Natural killer cell (primary cell): ENCODE results near the gene ASPA. TPM values are rescaled to one million over a fixed set of nuclear protein-coding genes. Genes with fewer than 3 reads are reported as not detected.

Experiments
- ATAC-seq, 3 donors: fragments of 150-1000 bp in 2 of 3; fragments of 200-7000 bp in 1 of 3; cut with Tn5 transposase; 1 replicate in 1 of 3; 2 replicates in 2 of 3; pipeline ENCODE4 v1.10.0; 2021; ENCODE audit warnings: mild to moderate bottlenecking in 2 of 3, moderate library complexity in 2 of 3
- DNase-seq, 2 donors: peaks; one replicate each; pipeline versions ENCODE4 v3.0.0 to v3.0.0-alpha.2; 2013 to 2021; ENCODE audit warnings: mixed read lengths in 1 of 2
- H3K27ac ChIP-seq: one replicate; pipeline ENCODE4 v1.5.1; 2013; ENCODE audit warnings: mild to moderate bottlenecking, low read length
- H3K27me3 ChIP-seq: one replicate; pipeline ENCODE4 v1.6.1; 2013; ENCODE audit warnings: low read length; ENCODE audit not compliant: control insufficient read depth, insufficient read depth
- H3K36me3 ChIP-seq: one replicate; pipeline ENCODE4 v1.6.1; 2013; ENCODE audit warnings: low read length; ENCODE audit not compliant: control insufficient read depth, insufficient read depth
- H3K4me1 ChIP-seq: one replicate; pipeline ENCODE4 v1.6.1; 2013; ENCODE audit warnings: low read length; ENCODE audit not compliant: control insufficient read depth, insufficient read depth
- H3K4me3 ChIP-seq: one replicate; pipeline ENCODE4 v1.5.1; 2013; ENCODE audit warnings: low read length
- H3K9me3 ChIP-seq: one replicate; pipeline ENCODE4 v1.6.1; 2013; ENCODE audit warnings: low read length; ENCODE audit not compliant: control insufficient read depth, insufficient read depth
- H3K27ac Mint-ChIP-seq, 2 donors: one replicate each; pipeline ENCODE4 v1.8.0; 2022; ENCODE audit warnings: mild to moderate bottlenecking in 2 of 2, mixed read lengths in 2 of 2, moderate library complexity in 1 of 2
- H3K27me3 Mint-ChIP-seq, 2 donors: one replicate each; pipeline ENCODE4 v1.8.0; 2022; ENCODE audit warnings: low read depth in 2 of 2, mixed read lengths in 2 of 2
- H3K36me3 Mint-ChIP-seq: one replicate; pipeline ENCODE4 v1.8.0; 2022; ENCODE audit warnings: mixed read lengths
- H3K4me1 Mint-ChIP-seq, 2 donors: one replicate each; pipeline ENCODE4 v1.8.0; 2022; ENCODE audit warnings: mixed read lengths in 2 of 2
- H3K4me3 Mint-ChIP-seq: one replicate; pipeline ENCODE4 v1.8.0; 2022; ENCODE audit warnings: mild to moderate bottlenecking, moderate library complexity, mixed read lengths
- H3K9me3 Mint-ChIP-seq, 2 donors: one replicate each; pipeline ENCODE4 v1.8.0; 2022; ENCODE audit warnings: mixed read lengths in 2 of 2
- WGBS: methylation state at CpG from one replicate; pipeline ENCODE4 v1.1.7; 2013; ENCODE audit warnings: missing lambda C conversion rate; ENCODE audit not compliant: insufficient coverage; 5-methylcytosine and 5-hydroxymethylcytosine counted together
- intact Hi-C: fragments of 100-400 bp; cut with micrococcal nuclease; formaldehyde crosslinking; loops from one replicate; pipeline ENCODE4 v1.14.2; 2022
- total RNA-seq, 4 donors: library from RNA; stranded (reverse); fragments of 120-200 nt in 1 of 4; gene quantifications; one replicate each; pipeline versions ENCODE4 v1.2.3 to v1.2.4, GENCODE V29; 2013 to 2022
- TF ChIP-seq, protein P1 (sequence below): fragments of 200-600 bp; IDR thresholded peaks from one replicate; pipeline ENCODE4 v1.8.0; 2022; ENCODE audit warnings: antibody characterized with exemption

ASPA gene
- total RNA-seq, 3 donors from 2014 or later (not counting 1 experiment from before 2014, with no cell fraction given): not detected

DNA sequence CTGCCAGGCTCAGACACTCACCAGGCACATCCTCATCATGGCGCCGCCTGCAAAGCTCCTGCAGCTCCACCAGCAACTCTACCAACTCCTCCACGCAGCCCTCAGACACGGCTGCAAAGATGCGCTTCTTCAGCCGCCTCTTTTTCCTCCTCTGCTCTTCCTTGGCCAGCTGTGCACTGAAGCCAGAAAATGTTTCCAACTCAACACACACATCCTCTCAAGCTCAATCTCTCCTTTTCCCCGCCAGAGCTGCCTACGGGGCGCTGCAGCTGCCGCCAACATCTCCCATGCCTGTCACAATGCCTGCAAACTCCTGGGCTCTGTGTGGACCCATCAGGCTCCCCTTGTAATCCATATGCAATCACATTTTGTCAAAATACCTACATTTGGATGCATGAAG, 67.7 kb downstream of the ASPA start:
- Mint-ChIP-seq H3K4me3 (no peak overlapping the region), H3K4me1 (peaks cover 4 to 5% of the 10 kb centered on the region in 2 donors), H3K27ac (no peak overlapping the region), H3K9me3 (no peaks in the 10 kb centered on the region), H3K27me3 (peaks cover 0 to 3% of the 10 kb centered on the region in 2 donors), H3K36me3 (no peaks in the 10 kb centered on the region)
- TF ChIP-seq, protein P1, sequence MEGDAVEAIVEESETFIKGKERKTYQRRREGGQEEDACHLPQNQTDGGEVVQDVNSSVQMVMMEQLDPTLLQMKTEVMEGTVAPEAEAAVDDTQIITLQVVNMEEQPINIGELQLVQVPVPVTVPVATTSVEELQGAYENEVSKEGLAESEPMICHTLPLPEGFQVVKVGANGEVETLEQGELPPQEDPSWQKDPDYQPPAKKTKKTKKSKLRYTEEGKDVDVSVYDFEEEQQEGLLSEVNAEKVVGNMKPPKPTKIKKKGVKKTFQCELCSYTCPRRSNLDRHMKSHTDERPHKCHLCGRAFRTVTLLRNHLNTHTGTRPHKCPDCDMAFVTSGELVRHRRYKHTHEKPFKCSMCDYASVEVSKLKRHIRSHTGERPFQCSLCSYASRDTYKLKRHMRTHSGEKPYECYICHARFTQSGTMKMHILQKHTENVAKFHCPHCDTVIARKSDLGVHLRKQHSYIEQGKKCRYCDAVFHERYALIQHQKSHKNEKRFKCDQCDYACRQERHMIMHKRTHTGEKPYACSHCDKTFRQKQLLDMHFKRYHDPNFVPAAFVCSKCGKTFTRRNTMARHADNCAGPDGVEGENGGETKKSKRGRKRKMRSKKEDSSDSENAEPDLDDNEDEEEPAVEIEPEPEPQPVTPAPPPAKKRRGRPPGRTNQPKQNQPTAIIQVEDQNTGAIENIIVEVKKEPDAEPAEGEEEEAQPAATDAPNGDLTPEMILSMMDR: no peak
- DNase-seq (no peak), ATAC-seq (no peak)
- Histone ChIP-seq H3K9me3 (no peaks in the 10 kb centered on the region), H3K36me3 (no peaks in the 10 kb centered on the region), H3K27ac (no peak overlapping the region), H3K4me1 (no peaks in the 10 kb centered on the region), H3K4me3 (no peak overlapping the region), H3K27me3 (no peaks in the 10 kb centered on the region)
- 92% methylated on average over 10 of the region's 10 CpGs for WGBS
- intact Hi-C loops: no loop called here

DNA sequence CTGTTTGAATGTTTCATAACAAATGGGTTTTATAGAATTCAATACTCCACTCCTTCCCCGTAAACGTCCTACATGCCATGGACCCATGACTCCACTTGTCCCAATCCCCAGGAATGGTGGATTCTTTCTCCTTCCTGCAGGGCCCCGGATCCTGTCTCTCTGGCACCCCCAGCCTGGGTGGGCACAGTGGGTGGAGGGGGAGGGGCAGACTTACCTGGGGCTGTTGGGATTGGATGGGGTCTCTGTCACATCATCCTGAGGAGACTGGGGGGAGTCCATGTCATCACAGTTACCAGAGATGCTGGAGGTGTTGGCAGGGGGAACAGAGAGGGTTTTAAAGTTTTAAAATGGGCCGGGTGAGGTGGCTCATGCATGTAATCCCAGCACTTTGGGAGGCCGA, 68.6 kb downstream of the ASPA start:
- ATAC-seq (no peak), DNase-seq (no peak)
- Mint-ChIP-seq H3K4me3 (no peak overlapping the region), H3K9me3 (peaks cover 0 to under 1% of the 10 kb centered on the region in 2 donors), H3K36me3 (no peaks in the 10 kb centered on the region), H3K27ac (no peak overlapping the region), H3K27me3 (peaks cover 0 to 3% of the 10 kb centered on the region in 2 donors), H3K4me1 (peaks cover 4 to 5% of the 10 kb centered on the region in 2 donors)
- Histone ChIP-seq H3K9me3 (no peaks in the 10 kb centered on the region), H3K4me1 (no peaks in the 10 kb centered on the region), H3K27ac (no peak overlapping the region), H3K4me3 (no peak overlapping the region), H3K27me3 (no peaks in the 10 kb centered on the region), H3K36me3 (no peaks in the 10 kb centered on the region)
- intact Hi-C loops: no loop called here
- WGBS: 81% methylated on average over 5 of the region's 5 CpGs
- TF ChIP-seq, protein P1: no peak

DNA sequence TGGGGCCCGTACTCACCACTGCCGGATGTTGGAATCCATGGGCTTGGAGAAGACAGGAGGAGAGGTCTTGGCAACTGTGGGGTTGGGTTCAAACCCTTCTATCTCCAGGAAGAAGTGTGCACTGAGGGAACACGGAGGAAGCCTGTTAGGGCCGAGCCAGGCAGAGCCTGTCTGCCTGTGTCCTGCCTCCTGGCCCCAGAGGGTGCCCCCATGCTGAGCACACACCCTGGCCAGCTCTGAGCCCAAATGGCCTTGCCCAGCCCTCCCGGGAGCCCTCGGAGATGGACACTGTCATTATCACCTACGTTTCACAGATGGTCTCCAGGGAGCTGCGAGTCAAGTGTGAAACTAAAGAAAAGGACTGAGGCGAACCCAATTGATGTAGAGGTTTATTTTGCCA, 69.4 kb downstream of the ASPA start:
- intact Hi-C loops: no loop called here
- H3K27me3 ChIP-seq: no peaks in the 10 kb centered on the region
- no peak overlapping the region for H3K27ac ChIP-seq
- no peak overlapping the region for H3K4me3 ChIP-seq
- H3K9me3 ChIP-seq: no peaks in the 10 kb centered on the region
- Mint-ChIP-seq H3K4me3 (no peak overlapping the region), H3K9me3 (peaks cover 0 to 6% of the 10 kb centered on the region in 2 donors), H3K36me3 (no peaks in the 10 kb centered on the region), H3K4me1 (peaks cover 1 to 2% of the 10 kb centered on the region in 2 donors), H3K27ac (no peak overlapping the region), H3K27me3 (peaks cover 0 to 3% of the 10 kb centered on the region in 2 donors)
- H3K4me1 ChIP-seq: no peaks in the 10 kb centered on the region
- no peaks in the 10 kb centered on the region for H3K36me3 ChIP-seq
- ATAC-seq (no peak), DNase-seq (no peak)
- TF ChIP-seq, protein P1: no peak
- WGBS: 84% methylated on average over 9 of the region's 9 CpGs

DNA sequence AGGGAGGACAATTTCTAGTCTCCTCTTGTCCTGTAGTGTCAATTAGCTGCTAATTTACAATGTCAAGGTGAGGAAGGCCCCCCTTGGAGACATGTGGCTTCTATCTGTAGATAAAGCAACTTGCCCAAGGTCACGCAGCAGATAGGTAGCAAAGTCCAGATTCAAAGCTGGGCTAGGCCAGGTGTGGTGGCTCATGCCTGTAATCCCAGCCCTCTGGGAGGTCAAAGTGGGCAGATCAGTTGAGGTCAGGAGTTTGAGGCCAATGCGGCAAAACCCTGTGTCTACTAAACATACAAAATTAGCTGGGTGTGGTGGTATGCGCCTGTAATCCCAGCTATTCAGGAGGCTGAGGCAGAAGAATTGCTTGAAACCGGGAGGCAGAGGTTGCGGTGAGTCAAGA, 70.7 kb downstream of the ASPA start:
- TF ChIP-seq, protein P1: no peak
- Mint-ChIP-seq H3K4me3 (no peak overlapping the region), H3K27me3 (peaks cover 0 to 3% of the 10 kb centered on the region in 2 donors), H3K4me1 (no peaks in the 10 kb centered on the region), H3K27ac (no peak overlapping the region), H3K9me3 (peaks cover 0 to 6% of the 10 kb centered on the region in 2 donors), H3K36me3 (no peaks in the 10 kb centered on the region)
- ATAC-seq (no peak), DNase-seq (no peak)
- H3K27me3 ChIP-seq: no peaks in the 10 kb centered on the region
- no peak overlapping the region for H3K27ac ChIP-seq
- no peaks in the 10 kb centered on the region for H3K36me3 ChIP-seq
- H3K4me1 ChIP-seq: no peaks in the 10 kb centered on the region
- H3K4me3 ChIP-seq: no peak overlapping the region
- WGBS: 94% methylated on average over 4 of the region's 5 CpGs
- no peaks in the 10 kb centered on the region for H3K9me3 ChIP-seq
- intact Hi-C loops: no loop called here
